Measurements from ENCODE around the gene POLE.

The POLE gene

DNA sequence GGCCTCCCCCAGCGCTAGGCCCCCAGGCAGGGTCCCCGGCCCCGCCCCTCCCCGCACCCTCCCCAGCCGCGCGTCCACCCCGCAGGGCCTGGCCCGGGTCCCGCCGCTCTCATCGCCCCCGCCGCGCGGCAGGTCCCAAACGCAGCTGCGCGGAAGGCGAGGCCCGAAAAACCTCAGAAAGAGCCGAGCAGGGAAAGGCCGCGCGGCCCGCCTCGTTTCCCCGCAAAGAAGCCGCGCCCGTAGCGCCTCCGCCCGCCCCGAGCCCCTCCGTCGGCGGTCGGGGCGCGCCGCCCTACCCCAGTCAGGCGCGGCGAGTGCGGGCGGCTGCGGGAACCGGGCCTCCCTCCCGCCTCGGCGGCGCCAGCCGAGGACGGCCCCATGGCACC is 324 bp downstream of the POLE start:
- H3K4me3 ChIP-seq (ENCODE audit: low read depth, low read length), result peak overlapping the region; percentile 54
- TF ChIP-seq, protein P1, sequence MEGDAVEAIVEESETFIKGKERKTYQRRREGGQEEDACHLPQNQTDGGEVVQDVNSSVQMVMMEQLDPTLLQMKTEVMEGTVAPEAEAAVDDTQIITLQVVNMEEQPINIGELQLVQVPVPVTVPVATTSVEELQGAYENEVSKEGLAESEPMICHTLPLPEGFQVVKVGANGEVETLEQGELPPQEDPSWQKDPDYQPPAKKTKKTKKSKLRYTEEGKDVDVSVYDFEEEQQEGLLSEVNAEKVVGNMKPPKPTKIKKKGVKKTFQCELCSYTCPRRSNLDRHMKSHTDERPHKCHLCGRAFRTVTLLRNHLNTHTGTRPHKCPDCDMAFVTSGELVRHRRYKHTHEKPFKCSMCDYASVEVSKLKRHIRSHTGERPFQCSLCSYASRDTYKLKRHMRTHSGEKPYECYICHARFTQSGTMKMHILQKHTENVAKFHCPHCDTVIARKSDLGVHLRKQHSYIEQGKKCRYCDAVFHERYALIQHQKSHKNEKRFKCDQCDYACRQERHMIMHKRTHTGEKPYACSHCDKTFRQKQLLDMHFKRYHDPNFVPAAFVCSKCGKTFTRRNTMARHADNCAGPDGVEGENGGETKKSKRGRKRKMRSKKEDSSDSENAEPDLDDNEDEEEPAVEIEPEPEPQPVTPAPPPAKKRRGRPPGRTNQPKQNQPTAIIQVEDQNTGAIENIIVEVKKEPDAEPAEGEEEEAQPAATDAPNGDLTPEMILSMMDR (IDR thresholded peaks at IDR 0.05; ENCODE audit: low read depth, low read length), result no peak
- in situ Hi-C loops (cut with HindIII; ENCODE audit: low sequenced_read_pairs), result no loop called here
- no peak for DNase-seq (ENCODE audit: low read depth, low spot score)

DNA sequence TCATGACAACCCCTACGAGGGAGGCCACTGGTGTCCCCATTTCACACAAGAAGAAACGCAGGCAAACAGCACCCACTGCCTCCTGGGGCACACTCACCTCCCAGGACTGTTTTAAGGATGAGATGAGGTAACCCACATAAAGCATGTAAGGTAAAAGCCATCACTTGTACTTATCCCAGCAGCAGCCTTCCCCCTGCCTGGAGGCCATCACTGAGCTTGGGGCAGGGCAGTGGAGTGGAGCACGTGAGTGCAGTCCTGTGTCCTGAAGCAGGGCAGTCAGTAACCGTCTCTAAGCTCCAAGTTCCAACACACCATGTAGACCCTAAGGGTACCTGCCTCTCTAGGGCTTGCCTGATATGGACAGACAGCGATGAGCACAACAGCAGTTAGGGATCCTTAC is 1.7 kb downstream of the POLE start:
- in situ Hi-C loops (cut with HindIII; ENCODE audit: low sequenced_read_pairs), result no loop called here
- no peak overlapping the region for H3K4me3 ChIP-seq (ENCODE audit: low read depth, low read length)
- TF ChIP-seq, protein P1 (IDR thresholded peaks at IDR 0.05; ENCODE audit: low read depth, low read length), result no peak
- no peak for DNase-seq (ENCODE audit: low read depth, low spot score)

DNA sequence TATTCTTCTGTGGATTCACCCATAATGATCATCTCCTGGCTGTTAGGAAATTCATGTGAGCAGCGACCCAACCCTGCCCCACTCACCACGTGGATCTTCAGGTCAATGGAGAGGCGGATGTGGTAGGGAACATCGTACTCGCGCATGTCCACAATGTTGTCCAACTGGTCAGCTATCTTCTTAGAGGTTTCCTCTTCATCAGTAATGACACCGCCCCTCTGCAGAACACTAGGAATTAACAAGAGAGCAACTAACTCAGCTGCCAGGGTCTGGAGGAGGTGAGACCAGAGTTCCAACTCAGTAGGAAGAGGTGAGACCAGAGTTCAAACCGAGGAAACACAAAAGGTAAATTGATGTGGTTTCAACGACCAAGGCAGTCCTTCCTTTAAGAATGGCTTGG is 9.7 kb downstream of the POLE start:
- no peak overlapping the region for H3K4me3 ChIP-seq (ENCODE audit: low read depth, low read length)
- in situ Hi-C loops (cut with HindIII; ENCODE audit: low sequenced_read_pairs), result no loop called here
- DNase-seq (ENCODE audit: low read depth, low spot score), result no peak
- TF ChIP-seq, protein P1 (IDR thresholded peaks at IDR 0.05; ENCODE audit: low read depth, low read length), result no peak

DNA sequence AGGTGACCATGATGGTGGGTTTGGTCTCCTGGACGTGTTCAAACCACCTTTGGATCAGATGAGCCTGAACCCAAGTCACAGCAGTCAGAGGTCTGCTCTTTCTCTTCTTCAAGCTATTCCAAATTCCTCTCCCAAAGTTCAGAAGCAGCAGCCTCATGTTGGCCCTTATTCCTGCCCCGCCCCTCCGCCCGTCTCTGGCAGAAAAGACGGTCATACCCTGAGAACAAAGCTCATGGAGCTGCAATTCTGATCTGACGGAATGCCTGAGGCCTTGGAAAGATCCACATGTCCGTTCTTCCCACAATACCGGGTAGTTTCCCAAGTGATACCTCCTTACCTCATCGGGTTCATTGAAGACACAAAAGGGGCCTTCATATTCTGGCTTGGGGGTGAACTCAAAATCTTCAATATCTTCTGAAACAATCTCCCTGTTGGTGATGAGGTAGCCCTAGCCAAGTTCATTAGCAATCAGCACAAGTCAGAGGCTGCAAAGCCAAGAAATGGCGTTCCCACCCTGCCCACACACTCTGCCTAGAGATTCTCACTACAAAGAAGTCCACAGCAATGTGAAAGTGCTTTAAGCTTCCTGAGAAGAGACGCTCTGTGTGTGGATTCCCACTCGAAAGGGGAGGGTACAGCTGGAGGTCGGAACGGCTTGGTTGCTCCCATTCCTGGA is 11.2 kb downstream of the POLE start:
- DNase-seq (ENCODE audit: low read depth, low spot score), result no peak
- in situ Hi-C loops (cut with HindIII; ENCODE audit: low sequenced_read_pairs), result no loop called here
- no peak overlapping the region for H3K4me3 ChIP-seq (ENCODE audit: low read depth, low read length)
- TF ChIP-seq, protein P1 (IDR thresholded peaks at IDR 0.05; ENCODE audit: low read depth, low read length), result no peak

DNA sequence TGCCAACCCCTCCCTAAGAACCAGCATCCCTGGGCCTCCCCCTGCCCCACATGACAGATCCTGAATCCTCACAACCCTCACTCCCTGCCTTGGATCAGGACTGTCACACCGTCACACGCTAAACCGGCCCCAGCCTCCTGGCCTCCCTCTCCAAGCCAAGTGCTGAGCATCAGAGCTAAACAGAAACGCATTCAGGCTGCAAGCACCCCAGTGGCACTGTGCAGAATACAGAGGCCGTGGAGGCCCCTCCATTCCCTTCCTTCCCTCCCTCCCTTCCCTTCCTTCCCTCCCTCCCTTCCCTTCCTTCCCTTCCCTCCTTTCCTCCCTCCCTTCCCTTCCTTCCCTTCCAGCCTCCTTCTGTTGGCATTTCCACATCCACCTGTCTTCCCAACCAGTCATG is 12.6 kb downstream of the POLE start:
- no peak overlapping the region for H3K4me3 ChIP-seq (ENCODE audit: low read depth, low read length)
- in situ Hi-C loops (cut with HindIII; ENCODE audit: low sequenced_read_pairs), result no loop called here
- DNase-seq (ENCODE audit: low read depth, low spot score), result no peak
- TF ChIP-seq, protein P1 (IDR thresholded peaks at IDR 0.05; ENCODE audit: low read depth, low read length), result no peak

DNA sequence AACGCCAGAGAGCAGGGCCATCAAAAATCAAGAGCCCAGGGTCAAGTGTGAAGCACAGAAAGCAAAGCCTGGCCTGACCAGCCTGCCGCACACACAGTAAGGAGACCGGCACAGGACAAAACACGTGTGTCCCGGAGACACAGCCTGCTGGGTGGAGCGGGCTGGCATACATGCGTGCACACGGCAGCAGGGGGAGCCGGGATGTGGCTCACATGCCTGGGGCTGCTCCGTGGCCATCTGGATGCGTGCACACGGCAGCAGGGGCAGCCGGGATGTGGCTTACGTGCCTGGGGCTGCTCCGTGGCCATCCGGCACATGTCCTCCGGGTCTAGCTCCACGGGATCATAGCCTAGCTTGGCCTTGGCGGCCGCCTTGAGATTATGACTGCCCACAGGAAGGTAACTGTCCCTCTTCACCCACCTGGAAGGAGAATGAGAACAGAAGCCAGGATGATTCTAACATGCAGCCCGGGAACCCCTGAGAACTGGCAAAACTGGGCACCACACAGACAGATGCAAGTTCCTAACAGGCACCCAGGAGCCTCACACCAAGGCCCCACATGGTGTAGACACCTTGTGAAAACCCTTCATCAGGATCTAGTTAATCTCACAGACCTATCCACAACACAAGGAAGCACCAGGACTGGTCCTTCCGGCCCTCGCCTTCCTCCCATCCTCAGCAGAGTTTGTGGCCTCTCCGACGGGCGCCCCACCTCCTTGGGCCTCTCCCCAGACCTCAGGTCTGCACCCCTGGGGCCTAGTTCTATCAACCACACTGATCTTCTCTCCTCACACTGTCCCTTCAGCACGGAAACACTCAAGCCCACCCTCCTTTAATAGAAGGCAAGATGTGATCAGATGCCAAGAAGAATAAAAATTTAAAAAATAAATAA is 13.6 kb downstream of the POLE start:
- TF ChIP-seq, protein P1 (IDR thresholded peaks at IDR 0.05; ENCODE audit: low read depth, low read length), result no peak
- in situ Hi-C loops (cut with HindIII; ENCODE audit: low sequenced_read_pairs), result no loop called here
- H3K4me3 ChIP-seq (ENCODE audit: low read depth, low read length), result no peak overlapping the region
- no peak for DNase-seq (ENCODE audit: low read depth, low spot score)
